NCI-H2171 (cell line): ENCODE data around the gene ZNF106.
A peak's percentile ranks its signal among the peaks of the same experiment; 100 is the strongest.

Experiments used
- DNase-seq: peaks from one replicate; lab custom pipeline; 2025; lab: John Stamatoyannopoulos, UW

The ZNF106 gene

DNA sequence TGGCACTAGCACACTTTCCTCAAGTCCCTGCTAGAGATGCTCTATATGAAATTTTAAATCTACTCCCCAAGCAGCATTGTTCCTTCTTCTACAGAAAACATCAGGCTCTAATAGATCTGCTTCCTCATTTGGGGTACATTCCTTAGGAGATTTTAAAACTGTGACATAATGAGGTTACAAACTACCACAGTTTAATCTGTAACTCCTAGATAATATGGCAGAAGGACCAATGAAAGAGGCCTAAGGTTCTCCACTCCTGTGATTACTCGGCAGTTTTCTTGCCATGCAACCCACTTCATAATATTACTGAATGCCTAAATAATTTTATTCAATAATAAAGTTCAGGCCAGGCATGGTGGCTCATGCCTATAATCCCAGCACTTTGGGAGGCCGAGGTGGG lies 16.1 kb downstream of the ZNF106 start:
- DNase-seq = no peak

DNA sequence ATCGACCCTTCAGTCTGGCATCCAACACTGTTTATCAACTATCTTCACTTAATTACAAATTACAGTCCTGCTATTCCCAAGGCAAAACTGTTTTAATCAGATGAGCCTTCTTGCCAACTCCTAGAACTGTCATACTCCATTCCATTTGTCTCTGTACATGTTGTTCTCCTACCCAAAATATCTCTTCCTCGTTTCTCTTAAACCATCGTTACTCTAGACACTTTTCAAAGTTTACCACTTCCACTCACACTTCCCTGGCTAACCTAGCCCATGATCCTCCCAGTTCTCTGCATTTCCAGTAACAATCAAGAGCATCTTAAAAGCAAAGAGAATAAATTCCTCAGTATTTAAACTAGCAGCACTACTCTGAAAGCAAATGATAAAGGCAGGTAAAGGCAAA lies 19.9 kb downstream of the ZNF106 start:
- no peak for DNase-seq

DNA sequence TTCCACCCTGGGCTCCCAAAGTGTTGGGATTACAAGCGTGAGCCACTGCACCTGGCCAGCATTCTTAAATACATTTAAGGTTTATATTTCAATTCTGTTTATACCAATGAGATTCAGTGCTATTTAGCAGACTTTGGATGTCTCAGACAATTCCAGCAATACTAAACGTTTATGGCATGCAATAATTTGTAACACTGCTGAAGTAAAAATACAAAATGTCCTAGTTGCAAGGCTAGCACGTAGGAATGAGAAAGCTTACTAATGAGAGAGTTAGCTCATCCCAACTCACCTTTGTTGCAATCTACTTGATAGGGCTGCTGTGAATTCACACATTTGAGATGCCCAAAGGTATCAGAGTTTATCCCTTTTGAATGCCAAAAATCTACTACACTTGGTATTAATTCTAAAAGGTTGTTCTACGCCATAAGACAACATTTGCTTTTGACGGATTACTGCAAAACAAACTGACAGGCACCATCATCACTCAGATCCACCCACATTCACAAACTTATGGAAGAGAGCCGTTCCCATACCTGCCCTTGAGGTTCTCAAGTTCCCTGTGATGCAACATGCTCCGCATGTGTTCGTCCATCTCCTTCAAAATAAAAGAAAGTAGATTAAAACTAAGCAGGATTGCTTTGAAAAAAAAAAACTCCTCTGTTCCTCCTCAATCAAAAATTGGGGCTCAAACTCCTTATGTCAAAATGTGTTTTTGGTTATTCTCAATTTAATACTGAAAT lies 25.3 kb downstream of the ZNF106 start:
- no peak for DNase-seq

DNA sequence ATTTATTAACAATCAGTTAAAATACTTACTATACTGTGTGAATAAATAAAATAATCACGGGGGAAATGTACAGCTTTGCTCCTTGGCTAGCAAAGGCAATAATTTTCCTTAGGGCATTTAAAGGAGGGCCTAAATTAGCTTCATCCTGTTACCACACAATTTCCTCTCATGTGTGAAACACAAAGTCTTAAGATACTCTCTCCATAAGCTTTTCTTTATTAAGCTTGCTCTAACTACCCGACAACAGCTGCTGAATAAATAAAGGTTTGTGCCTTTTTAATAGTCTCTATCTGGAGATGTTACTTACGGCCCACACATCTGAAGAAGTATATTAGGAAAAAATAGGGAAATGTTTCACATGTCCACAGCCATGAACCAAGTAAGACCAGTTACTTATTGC lies 29.7 kb downstream of the ZNF106 start:
- DNase-seq = no peak

DNA sequence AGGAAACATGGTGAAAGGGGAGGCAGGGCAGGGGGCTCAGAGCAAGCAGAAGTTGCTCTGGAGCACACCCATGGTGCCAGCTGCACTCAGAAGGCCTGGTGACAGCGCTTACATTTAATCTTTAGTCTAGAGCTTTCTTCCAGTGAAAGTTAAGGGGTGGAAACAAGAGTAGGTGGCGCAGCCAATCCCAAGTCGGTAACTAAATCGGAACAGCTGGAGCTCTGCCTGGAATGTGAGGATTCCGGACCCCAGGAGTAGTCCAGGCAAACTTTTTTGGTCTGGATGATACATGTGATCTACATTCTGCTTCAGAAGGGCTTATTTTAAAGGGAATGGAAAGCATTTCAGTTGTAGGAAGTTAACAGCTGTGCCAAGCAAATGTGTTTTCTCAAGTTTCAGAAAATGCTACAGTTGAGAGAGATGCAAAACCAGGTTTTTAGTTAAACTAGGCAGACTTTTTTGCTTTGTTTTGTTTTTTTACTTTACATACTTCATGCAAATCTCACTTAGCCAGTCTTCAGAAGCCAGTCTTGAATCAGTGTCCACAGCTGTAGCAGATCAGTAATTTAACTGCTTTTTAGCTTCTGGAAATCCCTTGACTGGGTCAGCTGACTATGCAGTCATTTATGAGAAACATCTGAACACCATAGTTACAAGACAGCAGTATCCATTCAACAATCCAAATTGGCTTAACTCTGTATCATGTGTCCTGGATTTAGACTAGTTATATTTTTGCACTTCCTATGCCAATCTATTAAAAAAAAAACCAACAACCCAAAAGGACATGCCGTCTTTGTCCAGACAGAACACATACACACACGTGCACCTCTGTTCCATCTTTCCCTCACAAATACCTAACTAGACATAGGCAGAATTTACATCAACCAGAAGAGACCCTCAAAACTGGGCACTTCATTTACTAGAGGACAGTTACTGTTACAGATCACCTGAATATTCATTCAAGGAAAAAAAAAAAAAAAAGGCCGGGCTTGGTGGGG lies 33.2 kb downstream of the ZNF106 start:
- DNase-seq = no peak

DNA sequence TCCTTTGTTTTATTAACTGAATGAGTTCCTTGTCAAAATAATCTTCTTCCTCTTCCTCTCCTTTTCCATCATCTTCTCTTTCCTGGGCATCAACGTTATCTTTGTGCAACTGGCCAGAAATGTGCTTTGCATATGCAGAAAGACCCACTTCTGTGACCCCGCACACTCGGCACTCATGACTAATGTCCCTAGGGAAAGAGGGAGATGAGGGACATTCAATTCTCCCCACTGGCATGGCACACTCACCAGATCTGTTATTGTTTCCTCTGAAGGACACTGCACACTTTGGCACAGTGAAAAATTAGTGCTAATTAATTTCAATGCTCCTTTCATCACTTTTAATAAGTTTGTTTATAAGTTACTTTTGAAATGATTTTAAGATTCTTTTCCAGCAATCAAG lies 34.0 kb downstream of the ZNF106 start:
- DNase-seq = no peak

DNA sequence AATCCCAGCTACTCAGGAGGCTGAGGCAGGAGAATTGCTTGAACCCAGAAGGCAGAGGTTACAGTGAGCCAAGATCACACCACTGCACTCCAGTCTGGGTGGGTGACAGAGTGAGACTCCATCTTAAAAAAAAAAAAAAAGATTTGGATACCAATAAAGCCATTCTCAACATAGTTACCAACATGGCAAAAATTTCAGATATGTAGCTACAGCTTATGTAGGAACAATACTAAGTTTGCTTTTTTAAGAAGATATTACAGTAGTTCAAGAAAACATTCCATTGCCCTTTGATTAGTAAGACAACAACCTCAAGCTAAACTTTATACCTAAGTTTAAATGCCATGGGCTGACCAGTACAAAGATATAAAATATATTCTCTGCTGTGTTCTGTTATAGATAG lies 34.4 kb downstream of the ZNF106 start:
- DNase-seq = no peak

DNA sequence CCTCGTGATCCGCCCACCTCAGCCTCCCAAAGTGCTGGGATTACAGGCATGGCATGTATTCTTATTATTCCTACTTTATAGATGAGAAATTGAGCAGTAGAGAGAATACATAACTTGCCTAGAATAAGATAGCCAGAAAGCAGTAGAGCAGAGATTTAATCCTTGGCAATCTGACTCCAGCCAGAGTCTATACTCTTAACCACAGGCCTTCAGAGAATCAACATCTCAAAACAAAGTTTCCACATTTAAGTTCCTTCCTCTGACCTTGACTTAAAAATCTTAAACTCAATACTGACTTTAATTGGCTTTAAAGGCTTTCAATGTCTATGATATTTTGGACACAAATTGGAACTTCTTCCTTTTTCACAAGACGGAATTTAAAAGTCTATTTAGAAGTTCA lies 37.1 kb downstream of the ZNF106 start:
- no peak for DNase-seq

DNA sequence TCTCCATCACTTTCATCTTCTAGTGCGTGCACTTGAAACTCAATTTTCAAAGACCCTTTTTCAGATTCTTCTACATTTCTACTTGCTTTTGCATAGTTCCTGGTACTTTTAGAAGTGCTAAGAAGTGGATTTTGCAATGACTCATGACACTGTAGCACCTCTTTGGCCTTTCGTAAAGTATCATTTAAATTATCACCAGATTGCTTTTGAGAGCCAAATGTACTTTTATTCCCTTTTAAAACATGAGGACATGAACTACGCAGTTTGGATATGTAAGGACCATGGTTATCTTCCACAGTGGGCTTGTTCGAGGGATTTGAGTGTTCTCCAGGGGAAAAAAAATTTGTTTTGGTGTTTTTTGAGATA lies 40.5 kb downstream of the ZNF106 start:
- no peak for DNase-seq

DNA sequence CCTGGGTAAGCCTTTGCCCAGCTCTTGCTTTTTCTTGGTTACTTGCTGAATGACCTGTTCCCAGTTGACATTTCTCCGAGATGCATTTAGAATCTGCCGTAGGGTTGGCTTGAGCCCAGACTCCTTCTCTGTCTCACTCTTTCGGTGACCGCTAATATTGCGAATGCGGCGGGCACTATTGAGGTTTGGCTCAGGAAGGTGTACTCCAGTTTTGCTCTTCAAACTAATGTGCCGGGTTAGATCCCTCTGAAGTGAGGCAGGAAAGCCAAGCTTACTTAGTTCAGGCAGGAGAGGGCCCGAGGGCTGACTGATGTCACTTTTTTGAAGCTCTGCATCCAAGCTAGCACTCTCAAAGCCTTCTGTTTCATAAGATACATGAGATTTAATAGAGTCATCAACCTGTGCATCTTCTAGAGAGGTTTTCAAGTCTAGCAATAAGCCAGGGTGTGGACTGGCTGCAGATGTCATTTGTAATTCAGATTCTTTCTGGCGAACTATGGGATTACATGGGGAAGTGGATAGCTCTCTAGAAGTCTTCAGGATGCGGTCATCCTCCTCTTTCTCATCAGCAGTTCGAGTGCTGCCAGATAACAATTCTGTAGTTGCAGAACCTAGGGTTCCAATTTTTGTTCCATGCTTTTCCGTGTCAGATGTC lies 41.0 kb downstream of the ZNF106 start:
- DNase-seq = no peak

DNA sequence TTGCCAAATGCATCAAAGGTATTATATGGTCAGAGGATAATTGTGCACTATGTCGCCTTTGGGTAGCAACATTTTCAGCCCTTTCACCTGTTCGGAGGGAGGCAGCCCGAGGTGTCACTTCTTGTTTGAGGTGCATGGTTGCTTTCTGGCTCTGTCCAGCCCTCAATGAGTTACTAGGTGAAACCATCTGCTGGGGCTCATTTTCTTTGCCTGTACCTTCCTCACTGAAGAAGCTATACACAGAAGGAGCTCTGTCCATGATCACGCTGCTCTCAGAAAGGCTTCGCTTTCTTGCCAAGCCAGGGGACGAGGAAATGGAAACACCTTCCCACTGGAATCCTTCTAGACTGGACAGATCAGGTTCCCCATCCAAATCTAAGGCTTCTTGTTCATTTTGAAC lies 42.7 kb downstream of the ZNF106 start:
- no peak for DNase-seq

DNA sequence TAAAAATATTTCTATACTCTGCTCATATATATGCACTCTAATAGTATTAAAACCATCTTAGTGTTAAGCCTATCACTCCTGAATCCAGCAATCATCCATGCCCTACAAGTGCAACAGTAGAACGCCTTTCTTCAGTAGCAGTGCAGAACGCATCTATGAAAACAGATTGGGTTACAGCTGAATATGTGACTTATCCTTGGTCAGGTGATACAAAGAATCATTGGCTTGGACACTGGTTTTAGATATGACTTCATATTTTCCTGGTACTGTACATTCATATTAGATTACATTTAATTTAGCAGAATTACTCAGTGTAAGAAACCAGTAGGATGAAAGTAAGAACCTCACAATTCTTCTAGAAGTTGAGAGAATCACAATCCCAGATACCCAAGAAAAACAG lies 43.3 kb downstream of the ZNF106 start:
- DNase-seq = no peak

DNA sequence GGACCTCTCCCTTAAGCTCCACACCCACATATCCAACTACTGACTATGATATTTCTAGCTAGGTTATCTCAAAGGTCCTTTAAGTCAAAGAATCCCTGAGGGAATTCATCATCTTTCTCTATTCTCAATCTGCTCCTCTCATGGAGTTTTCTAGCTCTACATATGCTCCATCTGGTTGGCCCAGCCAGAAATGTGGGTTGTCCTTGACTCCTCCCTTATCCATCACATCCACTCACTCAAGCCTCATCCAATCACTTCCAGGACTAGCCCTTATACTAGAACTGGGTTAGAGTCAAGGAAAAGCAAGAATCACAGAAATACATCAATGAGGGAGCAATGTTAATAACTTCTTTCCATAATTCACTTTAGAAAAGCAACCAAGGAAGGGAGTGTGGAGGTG lies 45.4 kb downstream of the ZNF106 start:
- no peak for DNase-seq

DNA sequence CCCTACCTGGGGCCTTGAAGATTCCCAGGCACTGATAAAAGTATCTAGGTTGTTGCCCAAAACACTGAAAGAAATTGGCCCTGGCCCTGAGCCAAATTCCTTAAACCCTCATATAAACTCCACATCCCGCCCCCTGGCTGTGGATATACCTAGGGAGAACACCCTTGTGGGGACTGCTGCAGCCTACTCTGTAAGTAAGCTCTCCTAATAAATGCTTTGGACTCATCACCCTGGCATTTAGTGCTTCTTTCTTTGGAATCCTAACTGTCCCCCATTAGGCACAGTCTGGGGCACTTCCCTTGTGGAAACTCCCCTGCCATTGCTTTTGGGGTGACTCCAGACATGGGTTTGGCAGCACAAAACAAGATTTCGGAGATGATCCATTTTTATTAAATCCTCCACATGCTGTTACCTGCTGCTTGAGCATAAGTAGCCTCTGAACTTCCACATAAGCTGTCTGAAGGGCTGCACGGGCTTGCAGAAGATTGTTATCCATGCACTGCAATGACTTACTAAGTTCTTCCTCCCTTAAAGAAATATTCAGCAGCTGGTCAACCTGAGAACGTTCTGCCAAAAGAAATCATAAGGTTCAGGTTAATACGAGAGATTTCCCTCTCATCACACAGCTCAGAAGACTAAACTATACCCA lies 46.4 kb downstream of the ZNF106 start:
- DNase-seq = no peak

DNA sequence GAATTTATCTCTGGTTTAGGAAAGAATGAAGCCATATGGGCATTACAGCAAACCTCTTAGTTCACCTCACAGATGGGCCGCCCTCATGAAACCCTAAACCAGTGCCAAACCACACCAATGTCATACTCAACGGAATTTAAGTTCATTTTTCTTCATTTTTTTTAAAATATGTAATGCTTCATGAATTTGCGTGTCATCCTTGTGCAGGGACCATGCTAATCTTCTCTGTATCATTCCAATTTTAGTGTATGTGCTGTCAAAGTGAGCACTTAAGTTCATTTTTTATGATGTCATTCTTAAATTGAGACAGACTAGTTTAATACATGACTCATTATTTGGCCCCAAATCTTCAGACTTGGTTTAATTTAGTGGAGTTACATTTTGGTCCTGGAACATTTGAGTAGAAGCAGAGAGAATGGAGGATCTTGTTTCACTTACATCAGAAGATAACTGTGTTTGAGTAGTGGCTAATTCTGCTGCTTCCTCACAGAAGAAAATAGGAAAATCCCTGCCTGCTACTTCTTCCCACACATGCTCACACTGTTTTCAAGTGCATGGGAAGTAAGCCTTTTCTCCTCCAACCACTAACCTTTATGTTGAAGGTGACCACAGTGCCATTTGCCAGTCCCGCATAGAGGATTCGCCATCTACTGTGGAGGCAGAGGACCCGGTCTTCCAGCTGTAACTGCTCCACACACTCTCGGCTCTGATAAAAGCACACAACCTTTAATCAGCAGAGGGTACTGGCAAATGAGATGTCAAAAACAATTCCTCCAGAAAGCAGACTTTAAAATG lies 63.3 kb downstream of the ZNF106 start:
- DNase-seq = peak; percentile 1

DNA sequence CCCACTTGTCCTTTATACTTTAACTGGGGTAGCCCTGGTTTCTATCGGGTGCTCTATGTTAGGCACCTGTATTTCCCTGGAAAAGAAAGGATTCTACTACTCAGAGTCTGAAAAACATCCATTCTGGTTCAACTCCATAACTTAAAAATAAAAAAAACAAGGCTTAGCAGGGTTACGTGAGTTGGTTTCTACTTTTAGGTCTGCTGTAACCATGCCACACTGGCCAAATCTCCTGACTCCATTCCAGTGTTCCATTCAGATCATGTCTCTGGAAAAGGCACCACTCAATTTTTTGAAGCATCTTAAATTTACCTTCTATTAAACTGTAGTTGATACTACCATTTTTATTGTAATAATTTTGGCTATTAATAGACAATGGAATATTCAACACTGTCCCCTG lies 69.6 kb downstream of the ZNF106 start:
- DNase-seq = no peak

DNA sequence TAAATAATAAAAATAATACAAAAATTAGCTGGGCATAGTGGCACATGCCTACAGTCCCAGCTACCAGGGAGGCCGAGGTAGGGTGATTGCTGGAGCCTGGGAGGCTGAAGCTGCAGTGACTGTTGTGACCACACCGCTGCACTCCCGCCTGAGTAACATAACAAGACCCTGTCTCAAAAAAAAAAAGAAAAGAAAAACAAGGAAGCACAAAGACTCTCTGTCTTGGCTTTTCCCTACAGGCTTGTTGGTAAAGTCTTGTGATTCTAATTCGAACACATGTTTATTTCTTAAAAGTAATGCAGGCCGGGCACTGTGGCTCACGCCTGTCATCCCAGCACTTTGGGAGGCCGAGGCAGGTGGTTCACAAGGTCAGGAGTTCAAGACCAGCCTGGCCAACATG lies 71.6 kb downstream of the ZNF106 start:
- DNase-seq = no peak

DNA sequence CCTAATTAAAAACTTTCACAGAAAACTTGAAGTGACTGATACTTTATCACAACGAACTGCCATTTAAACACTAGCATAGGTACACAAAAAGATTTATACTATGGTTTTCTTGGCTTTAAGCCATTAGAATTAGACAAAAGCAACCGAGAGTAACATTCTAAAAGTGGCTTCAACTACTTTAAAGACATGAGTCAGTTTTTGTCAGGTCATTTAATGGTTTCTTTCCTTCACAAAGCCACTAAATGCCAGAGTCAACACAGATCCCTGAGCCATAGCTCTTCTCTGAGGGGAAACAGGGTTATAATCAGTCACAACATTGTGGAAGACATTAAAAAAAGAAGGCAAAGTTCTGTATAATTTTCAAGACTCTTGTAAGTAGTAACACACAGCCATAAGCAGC lies 77.0 kb downstream of the ZNF106 start:
- no peak for DNase-seq

DNA sequence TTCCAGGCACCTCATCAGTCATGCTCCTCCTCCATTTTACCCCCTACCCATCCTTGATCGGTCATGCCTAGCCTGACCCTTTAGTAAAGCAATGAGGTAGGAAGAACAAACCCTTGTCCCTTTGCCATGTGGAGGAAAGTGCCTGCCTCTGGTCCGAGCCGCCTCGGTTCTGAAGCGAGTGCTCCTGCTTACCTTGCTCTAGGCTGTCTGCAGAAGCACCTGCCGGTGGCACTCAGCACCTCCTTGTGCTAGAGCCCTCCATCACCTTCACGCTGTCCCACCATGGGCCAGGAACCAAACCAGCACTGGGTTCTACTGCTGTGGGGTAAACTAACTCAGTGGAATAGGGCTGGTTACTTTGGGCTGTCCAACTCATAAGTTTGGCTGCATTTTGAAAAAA lies 79.1 kb downstream of the ZNF106 start:
- DNase-seq = no peak

DNA sequence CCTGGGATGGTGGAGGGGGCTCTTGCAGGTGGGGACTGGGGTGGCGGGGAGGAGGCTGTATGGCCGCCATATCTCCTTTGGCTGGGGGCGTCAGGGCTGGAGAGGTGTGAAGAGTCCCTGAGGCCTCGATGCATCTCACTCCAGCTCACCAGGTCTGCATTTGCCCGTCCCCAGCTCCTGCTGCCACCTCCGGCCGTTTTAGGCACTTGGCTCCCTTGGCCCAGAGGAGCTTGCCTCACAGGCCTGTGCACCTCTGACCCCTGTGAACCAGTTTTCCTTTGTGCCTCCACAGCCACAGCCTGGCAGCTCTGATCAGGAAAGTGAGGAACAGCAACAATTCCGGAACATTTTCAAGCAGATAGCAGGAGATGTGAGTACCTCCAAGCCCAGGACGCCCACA lies 81.9 kb downstream of the ZNF106 start:
- no peak for DNase-seq

DNA sequence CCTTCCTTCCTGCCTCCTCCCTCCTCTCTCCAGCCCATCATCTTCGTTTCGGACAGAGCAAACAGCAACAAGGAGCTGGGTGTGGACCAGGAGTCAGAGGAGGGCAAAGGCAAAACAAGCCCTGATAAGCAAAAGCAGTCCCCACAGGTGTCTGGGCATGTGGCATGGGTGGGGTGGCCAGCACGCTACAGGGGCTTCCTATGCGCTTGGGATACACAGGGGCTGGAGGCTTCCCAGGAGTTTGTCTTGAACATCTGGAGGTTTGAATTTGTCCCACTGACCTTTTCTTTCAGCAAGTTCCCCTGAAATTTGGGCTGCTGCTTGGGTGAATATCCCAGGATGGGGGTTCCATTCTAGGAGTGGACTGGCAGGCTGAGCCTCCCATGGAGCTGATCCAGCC lies 82.8 kb downstream of the ZNF106 start:
- no peak for DNase-seq
